CD4-positive, CD25-positive, alpha-beta regulatory T cell (primary cell): ENCODE measurements around the gene MYO16. TPM values are rescaled to one million over a fixed set of nuclear protein-coding genes. Genes with fewer than 3 reads are reported as not detected.

Source experiments
- ATAC-seq, 2 donors: fragments of 150-1000 bp; cut with Tn5 transposase; one replicate each; pipeline ENCODE4 v1.10.0; 2021; ENCODE audit warnings: low read depth in 2 of 2, moderate number of reproducible peaks in 2 of 2, moderate library complexity in 1 of 2
- DNase-seq, 3 donors: peaks; one replicate each; pipeline versions ENCODE4 v3.0.0 to v3.0.0-alpha.2; 2012 to 2022; ENCODE audit warnings: mixed read lengths in 1 of 3
- H3K27ac ChIP-seq: one replicate; pipeline ENCODE4 v1.7.0; 2013; ENCODE audit warnings: mild to moderate bottlenecking, low read length; ENCODE audit not compliant: insufficient read depth, poor library complexity, severe bottlenecking
- H3K27me3 ChIP-seq: one replicate; pipeline ENCODE4 v1.7.0; 2013; ENCODE audit warnings: low read length; ENCODE audit not compliant: control insufficient read depth, insufficient read depth
- H3K36me3 ChIP-seq: one replicate; pipeline ENCODE4 v1.7.0; 2013; ENCODE audit warnings: mild to moderate bottlenecking, low read length, moderate library complexity; ENCODE audit not compliant: control insufficient read depth, insufficient read depth
- H3K4me1 ChIP-seq: 2 replicates; pipeline ENCODE4 v1.7.0; 2013; ENCODE audit warnings: mild to moderate bottlenecking, low read length; ENCODE audit not compliant: insufficient read depth, control insufficient read depth, poor library complexity, severe bottlenecking
- H3K4me3 ChIP-seq: one replicate; pipeline ENCODE4 v1.7.0; 2013; ENCODE audit warnings: low read depth, mild to moderate bottlenecking, low read length, moderate library complexity
- H3K9me3 ChIP-seq, 2 experiments: 1 replicate in 1 of 2; 2 replicates in 1 of 2; pipeline ENCODE4 v1.7.0; 2013; ENCODE audit warnings: low read length in 2 of 2, mild to moderate bottlenecking in 1 of 2, moderate library complexity in 1 of 2; ENCODE audit not compliant: control insufficient read depth in 2 of 2
- H3K27ac Mint-ChIP-seq, 3 donors: one replicate each; pipeline ENCODE4 v1.8.0; 2020 to 2022; ENCODE audit warnings: mild to moderate bottlenecking in 3 of 3, mixed read lengths in 3 of 3, moderate library complexity in 2 of 3
- H3K27me3 Mint-ChIP-seq: one replicate; pipeline ENCODE4 v1.8.0; 2022; ENCODE audit warnings: mild to moderate bottlenecking, mixed read lengths
- H3K36me3 Mint-ChIP-seq: one replicate; pipeline ENCODE4 v1.8.0; 2020; ENCODE audit warnings: mixed read lengths
- H3K4me1 Mint-ChIP-seq, 4 donors: one replicate each; pipeline ENCODE4 v1.8.0; 2020 to 2022; ENCODE audit warnings: mixed read lengths in 4 of 4, mild to moderate bottlenecking in 1 of 4
- H3K4me3 Mint-ChIP-seq, 4 donors: one replicate each; pipeline ENCODE4 v1.8.0; 2020 to 2022; ENCODE audit warnings: mild to moderate bottlenecking in 4 of 4, mixed read lengths in 4 of 4, moderate library complexity in 3 of 4
- H3K9me3 Mint-ChIP-seq, 7 donors: one replicate each; pipeline ENCODE4 v1.8.0; 2020 to 2022; ENCODE audit warnings: mixed read lengths in 7 of 7, mild to moderate bottlenecking in 3 of 7, moderate library complexity in 2 of 7
- polyA plus RNA-seq, 4 donors: library from polyadenylated mRNA; unstranded; fragments of 300-500 nt; fragmentation: Illumina TruSeq; gene quantifications; one replicate each; pipeline ENCODE4 v1.2.3, GENCODE V29; 2021
- total RNA-seq: library from RNA; stranded (reverse); gene quantifications from one replicate; pipeline ENCODE4 v1.2.3, GENCODE V29; 2022

MYO16 gene
- total and polyA plus RNA-seq, 5 donors from 2014 or later = 0.08 to 2.3 (median 0.29) TPM

GRCh38 chr13:108769213-108770070, 140.0 kb downstream of the MYO16 start:
- Mint-ChIP-seq H3K9me3 (peaks cover 0 to 6% (median 0%) of the 10 kb centered on the region in 7 donors), H3K36me3 (no peaks in the 10 kb centered on the region), H3K4me3 (no peak overlapping the region), H3K27ac (peak overlapping the region in 1 of 3 donors; percentile 27), H3K4me1 (no peaks in the 10 kb centered on the region), H3K27me3 (no peaks in the 10 kb centered on the region)
- no peak overlapping the region for H3K4me3 ChIP-seq
- H3K9me3 ChIP-seq = no peaks in the 10 kb centered on the region
- H3K27me3 ChIP-seq = no peaks in the 10 kb centered on the region
- DNase-seq (no peak), ATAC-seq (no peak)
- no peak overlapping the region for H3K27ac ChIP-seq
- no peaks in the 10 kb centered on the region for H3K4me1 ChIP-seq
- H3K36me3 ChIP-seq = no peaks in the 10 kb centered on the region

GRCh38 chr13:108775597-108775996, 146.2 kb downstream of the MYO16 start:
- no peaks in the 10 kb centered on the region for H3K27me3 Mint-ChIP-seq
- Histone ChIP-seq H3K36me3 (no peaks in the 10 kb centered on the region), H3K27ac (no peak overlapping the region), H3K27me3 (no peaks in the 10 kb centered on the region), H3K4me3 (no peak overlapping the region), H3K9me3 (no peaks in the 10 kb centered on the region), H3K4me1 (no peaks in the 10 kb centered on the region)
- no peak overlapping the region for H3K4me3 Mint-ChIP-seq
- H3K9me3 Mint-ChIP-seq = peaks cover 0 to 6% (median 0%) of the 10 kb centered on the region in 7 donors
- ATAC-seq = no peak
- no peak for DNase-seq
- H3K4me1 Mint-ChIP-seq = no peaks in the 10 kb centered on the region
- H3K36me3 Mint-ChIP-seq = no peaks in the 10 kb centered on the region
- H3K27ac Mint-ChIP-seq = no peak overlapping the region

- no peaks in the 10 kb centered on the region for H3K27me3 ChIP-seq
- no peak overlapping the region for H3K4me3 ChIP-seq
- Mint-ChIP-seq H3K4me1 (no peaks in the 10 kb centered on the region), H3K9me3 (peaks cover 0 to 3% (median 0%) of the 10 kb centered on the region in 7 donors), H3K27ac (no peak overlapping the region), H3K4me3 (no peak overlapping the region), H3K36me3 (no peaks in the 10 kb centered on the region), H3K27me3 (no peaks in the 10 kb centered on the region)
- ATAC-seq (no peak), DNase-seq (no peak)
- no peaks in the 10 kb centered on the region for H3K4me1 ChIP-seq
- no peaks in the 10 kb centered on the region for H3K9me3 ChIP-seq
- H3K27ac ChIP-seq = no peak overlapping the region
- H3K36me3 ChIP-seq = no peaks in the 10 kb centered on the region
Measured at GRCh38 chr13:108776650-108777049, 147.2 kb downstream of the MYO16 start.

GRCh38 chr13:108777421-108778420, 148.3 kb downstream of the MYO16 start:
- no peaks in the 10 kb centered on the region for H3K36me3 Mint-ChIP-seq
- H3K4me1 ChIP-seq = no peaks in the 10 kb centered on the region
- no peaks in the 10 kb centered on the region for H3K27me3 Mint-ChIP-seq
- H3K27ac Mint-ChIP-seq = no peak overlapping the region
- H3K27ac ChIP-seq = no peak overlapping the region
- no peak overlapping the region for H3K4me3 Mint-ChIP-seq
- no peak for ATAC-seq
- peaks cover 0 to 3% (median 0%) of the 10 kb centered on the region in 7 donors for H3K9me3 Mint-ChIP-seq
- H3K36me3 ChIP-seq = no peaks in the 10 kb centered on the region
- H3K9me3 ChIP-seq = no peaks in the 10 kb centered on the region
- H3K4me3 ChIP-seq = no peak overlapping the region
- DNase-seq = no peak
- no peaks in the 10 kb centered on the region for H3K4me1 Mint-ChIP-seq
- H3K27me3 ChIP-seq = no peaks in the 10 kb centered on the region

- Mint-ChIP-seq H3K27me3 (no peaks in the 10 kb centered on the region), H3K27ac (no peak overlapping the region), H3K36me3 (no peaks in the 10 kb centered on the region), H3K4me1 (no peaks in the 10 kb centered on the region), H3K4me3 (no peak overlapping the region), H3K9me3 (peaks cover 0 to 4% (median 0%) of the 10 kb centered on the region in 7 donors)
- no peak for ATAC-seq
- Histone ChIP-seq H3K27me3 (no peaks in the 10 kb centered on the region), H3K36me3 (no peaks in the 10 kb centered on the region), H3K27ac (no peak overlapping the region), H3K4me3 (no peak overlapping the region), H3K4me1 (no peaks in the 10 kb centered on the region), H3K9me3 (no peaks in the 10 kb centered on the region)
- DNase-seq = no peak
Measured at GRCh38 chr13:108779308-108779707, 149.9 kb downstream of the MYO16 start.

GRCh38 chr13:108780706-108781105, 151.3 kb downstream of the MYO16 start:
- Histone ChIP-seq H3K27me3 (no peaks in the 10 kb centered on the region), H3K36me3 (no peaks in the 10 kb centered on the region), H3K4me1 (no peaks in the 10 kb centered on the region), H3K27ac (no peak overlapping the region), H3K9me3 (no peaks in the 10 kb centered on the region), H3K4me3 (no peak overlapping the region)
- H3K9me3 Mint-ChIP-seq = peaks cover 0 to 7% (median 0%) of the 10 kb centered on the region in 7 donors
- no peaks in the 10 kb centered on the region for H3K27me3 Mint-ChIP-seq
- DNase-seq (no peak), ATAC-seq (no peak)
- no peaks in the 10 kb centered on the region for H3K4me1 Mint-ChIP-seq
- no peaks in the 10 kb centered on the region for H3K36me3 Mint-ChIP-seq
- H3K4me3 Mint-ChIP-seq = no peak overlapping the region
- H3K27ac Mint-ChIP-seq = no peak overlapping the region

- H3K4me1 ChIP-seq = no peaks in the 10 kb centered on the region
- no peak overlapping the region for H3K27ac ChIP-seq
- no peak overlapping the region for H3K4me3 ChIP-seq
- ATAC-seq (no peak), DNase-seq (no peak)
- Mint-ChIP-seq H3K27ac (no peak overlapping the region), H3K4me3 (no peak overlapping the region), H3K36me3 (no peaks in the 10 kb centered on the region), H3K27me3 (no peaks in the 10 kb centered on the region), H3K4me1 (no peaks in the 10 kb centered on the region), H3K9me3 (peaks cover 0 to 7% (median 0%) of the 10 kb centered on the region in 7 donors)
- H3K9me3 ChIP-seq = no peaks in the 10 kb centered on the region
- no peaks in the 10 kb centered on the region for H3K27me3 ChIP-seq
- no peaks in the 10 kb centered on the region for H3K36me3 ChIP-seq
Measured at GRCh38 chr13:108781312-108781711, 151.9 kb downstream of the MYO16 start.
